Upper lobe of right lung (tissue), 1 donor: ENCODE data around the gene VMO1. TPM values are rescaled to one million over a fixed set of nuclear protein-coding genes. Genes with fewer than 3 reads are reported as not detected.
A peak's percentile ranks its signal among the peaks of the same experiment; 100 is the strongest.

Experiments used
- ATAC-seq: fragments of 200-7000 bp; cut with Tn5 transposase; one replicate; pipeline ENCODE4 v1.9.1; 2020; ENCODE audit warnings: mild to moderate bottlenecking, moderate library complexity
- DNase-seq: peaks from one replicate; pipeline ENCODE4 v3.0.0-alpha.2; 2020
- H3K27ac ChIP-seq: fragments of 200-600 bp; one replicate; pipeline ENCODE4 v1.8.0; 2022
- H3K27me3 ChIP-seq: fragments of 200-600 bp; one replicate; pipeline ENCODE4 v1.8.0; 2022; ENCODE audit warnings: mild to moderate bottlenecking
- H3K36me3 ChIP-seq: fragments of 200-600 bp; one replicate; pipeline ENCODE4 v1.8.0; 2022
- H3K4me1 ChIP-seq: fragments of 200-600 bp; one replicate; pipeline ENCODE4 v1.8.0; 2022
- H3K4me3 ChIP-seq: fragments of 200-600 bp; one replicate; pipeline ENCODE4 v1.8.0; 2022; ENCODE audit warnings: mild to moderate bottlenecking
- H3K9me3 ChIP-seq: fragments of 200-600 bp; one replicate; pipeline ENCODE4 v1.8.0; 2022
- CTCF ChIP-seq: fragments of 200-600 bp; IDR thresholded peaks from one replicate; pipeline ENCODE4 v1.8.0; 2022; ENCODE audit warnings: antibody characterized with exemption
- intact Hi-C: fragments of 100-400 bp; cut with DNase I; formaldehyde crosslinking; loops from one replicate; pipeline ENCODE4 v1.11.0; 2022
- total RNA-seq: library from RNA; stranded (reverse); fragmentation: NEBNext Ultra II Directional; extraction: Animal tissue kit (Norgen Biotek cat#: 25700); gene quantifications from one replicate; pipeline ENCODE4 v1.2.1, GENCODE V29; 2021
- donor health status: DM: no; HTN: yes; CAD: no; lungs with severe emphysema.

Gene VMO1
- total RNA-seq, 1 donor from 2014 or later: 5.6 TPM

- Histone ChIP-seq H3K4me1 (peaks cover 10% of the 10 kb centered on the region), H3K27me3 (no peaks in the 10 kb centered on the region), H3K4me3 (no peak overlapping the region), H3K9me3 (no peaks in the 10 kb centered on the region), H3K36me3 (peaks cover 27% of the 10 kb centered on the region), H3K27ac (no peak overlapping the region)
- ATAC-seq (no peak), DNase-seq (no peak)
- intact Hi-C loops: no loop called here
- no peak for TF ChIP-seq CTCF
Observed at GRCh38 chr17:4812690-4813089, 26.5 kb upstream of the VMO1 start.

- no peak for TF ChIP-seq CTCF
- DNase-seq: no peak
- H3K27me3 ChIP-seq: no peaks in the 10 kb centered on the region
- no peak overlapping the region for H3K4me3 ChIP-seq
- H3K9me3 ChIP-seq: no peaks in the 10 kb centered on the region
- intact Hi-C loops: no loop called here
- no peak overlapping the region for H3K27ac ChIP-seq
- peaks cover 12% of the 10 kb centered on the region for H3K4me1 ChIP-seq
- peaks cover 15% of the 10 kb centered on the region for H3K36me3 ChIP-seq
- no peak for ATAC-seq
Observed at GRCh38 chr17:4811471-4811870, 25.3 kb upstream of the VMO1 start.

- Histone ChIP-seq H3K27me3 (no peaks in the 10 kb centered on the region), H3K9me3 (no peaks in the 10 kb centered on the region), H3K27ac (no peak overlapping the region), H3K4me1 (peaks cover 18% of the 10 kb centered on the region), H3K36me3 (peaks cover 9% of the 10 kb centered on the region), H3K4me3 (no peak overlapping the region)
- DNase-seq: no peak
- TF ChIP-seq CTCF: no peak
- ATAC-seq: no peak
- intact Hi-C loops: no loop called here
Observed at GRCh38 chr17:4810696-4811290, 24.6 kb upstream of the VMO1 start.

GRCh38 chr17:4808378-4808767 lies 22.2 kb upstream of the VMO1 start:
- no peak for TF ChIP-seq CTCF
- H3K9me3 ChIP-seq: no peaks in the 10 kb centered on the region
- H3K4me3 ChIP-seq: peak overlapping the region; percentile 83
- H3K36me3 ChIP-seq: no peaks in the 10 kb centered on the region
- no peaks in the 10 kb centered on the region for H3K27me3 ChIP-seq
- peak; percentile 71 for DNase-seq
- peaks cover 18% of the 10 kb centered on the region for H3K4me1 ChIP-seq
- no peak overlapping the region for H3K27ac ChIP-seq
- no peak for ATAC-seq
- intact Hi-C loops: no loop called here

- no peak for TF ChIP-seq CTCF
- H3K9me3 ChIP-seq: no peaks in the 10 kb centered on the region
- peak; percentile 1 for ATAC-seq
- intact Hi-C loops: no loop called here
- H3K4me1 ChIP-seq: peaks cover 18% of the 10 kb centered on the region
- H3K36me3 ChIP-seq: no peaks in the 10 kb centered on the region
- no peak overlapping the region for H3K27ac ChIP-seq
- no peak for DNase-seq
- peak overlapping the region; percentile 83 for H3K4me3 ChIP-seq
- no peaks in the 10 kb centered on the region for H3K27me3 ChIP-seq
Observed at GRCh38 chr17:4807605-4808377, 21.6 kb upstream of the VMO1 start.
